H1 (cell line): ENCODE data around the gene GGT5.

Experiments used
- CREB1 ChIP-seq: IDR thresholded peaks from 2 replicates; pipeline ENCODE4 v1.6.1; 2012; ENCODE audit warnings: inconsistent platforms
- EZH2 ChIP-seq: fragments of 200-600 bp; sonication (generic); IDR thresholded peaks from 2 replicates; pipeline ENCODE4 v1.7.1; 2012; ENCODE audit warnings: low read depth, mild to moderate bottlenecking, moderate library complexity, low read length, inconsistent platforms; ENCODE audit not compliant: severe bottlenecking
- JUN ChIP-seq: IDR thresholded peaks from 2 replicates; pipeline ENCODE4 v1.6.1; 2011; ENCODE audit warnings: low read depth, mild to moderate bottlenecking, improper control_type of control experiment, low read length
- POLR2A ChIP-seq, 2 experiments: IDR thresholded peaks; 1 replicate in 1 of 2; 2 replicates in 1 of 2; pipeline ENCODE4 v1.6.1; 2011; ENCODE audit warnings: low read depth in 2 of 2, low read length in 2 of 2, mild to moderate bottlenecking in 2 of 2; ENCODE audit errors: control extremely low read depth in 1 of 2
- POLR2AphosphoS5 ChIP-seq: IDR thresholded peaks from 2 replicates; pipeline ENCODE4 v1.6.1; 2011; ENCODE audit warnings: low read depth, low read length
- RFX5 ChIP-seq: IDR thresholded peaks from 2 replicates; pipeline ENCODE4 v1.6.1; 2011; ENCODE audit warnings: low read depth, low read length, improper control_type of control experiment, borderline replicate concordance
- SRF ChIP-seq: IDR thresholded peaks from 2 replicates; pipeline ENCODE4 v1.6.1; 2011; ENCODE audit warnings: mild to moderate bottlenecking, low read depth, low read length, moderate library complexity
- TAF1 ChIP-seq: IDR thresholded peaks from 2 replicates; pipeline ENCODE4 v1.6.1; 2011; ENCODE audit warnings: mild to moderate bottlenecking, low read depth, low read length
- ZNF274 ChIP-seq: IDR thresholded peaks from 2 replicates; pipeline ENCODE4 v1.7.0; 2012; ENCODE audit warnings: low read length, borderline replicate concordance; ENCODE audit errors: extremely low read depth
- TF ChIP-seq, protein P1 (sequence below), 3 experiments: IDR thresholded peaks; 1 replicate in 2 of 3; 2 replicates in 1 of 3; pipeline versions ENCODE4 v1.5.1 to v1.6.1; 2011; ENCODE audit warnings: low read length in 3 of 3, mild to moderate bottlenecking in 3 of 3, inconsistent platforms in 2 of 3, low read depth in 1 of 3, moderate library complexity in 1 of 3; ENCODE audit not compliant: insufficient read depth in 1 of 3; ENCODE audit errors: control extremely low read depth in 1 of 3
- TF ChIP-seq, protein P2 (sequence below): IDR thresholded peaks from 2 replicates; pipeline ENCODE4 v1.6.1; 2011; ENCODE audit warnings: low read length, improper control_type of control experiment

DNA sequence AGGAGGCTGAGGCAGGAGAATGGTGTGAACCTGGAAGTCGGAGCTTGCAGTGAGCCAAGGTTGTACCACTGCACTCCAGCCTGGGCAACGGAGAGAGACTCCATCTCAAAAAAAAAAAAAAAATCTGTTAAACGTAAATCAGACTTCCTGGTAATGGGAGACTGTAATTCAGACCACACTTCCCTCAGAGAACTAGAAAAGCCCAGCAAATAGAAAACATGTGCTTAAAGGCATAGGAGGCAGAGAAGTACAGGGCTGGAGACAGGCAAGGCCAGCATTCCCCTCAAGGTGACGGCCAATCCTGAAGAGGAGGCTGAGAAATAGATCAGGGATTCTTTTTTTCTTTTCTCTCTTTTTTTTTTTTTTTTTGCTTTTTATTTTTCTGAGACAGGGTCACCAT, 8.2 kb downstream of the GGT5 start:
- TF ChIP-seq, protein P1, sequence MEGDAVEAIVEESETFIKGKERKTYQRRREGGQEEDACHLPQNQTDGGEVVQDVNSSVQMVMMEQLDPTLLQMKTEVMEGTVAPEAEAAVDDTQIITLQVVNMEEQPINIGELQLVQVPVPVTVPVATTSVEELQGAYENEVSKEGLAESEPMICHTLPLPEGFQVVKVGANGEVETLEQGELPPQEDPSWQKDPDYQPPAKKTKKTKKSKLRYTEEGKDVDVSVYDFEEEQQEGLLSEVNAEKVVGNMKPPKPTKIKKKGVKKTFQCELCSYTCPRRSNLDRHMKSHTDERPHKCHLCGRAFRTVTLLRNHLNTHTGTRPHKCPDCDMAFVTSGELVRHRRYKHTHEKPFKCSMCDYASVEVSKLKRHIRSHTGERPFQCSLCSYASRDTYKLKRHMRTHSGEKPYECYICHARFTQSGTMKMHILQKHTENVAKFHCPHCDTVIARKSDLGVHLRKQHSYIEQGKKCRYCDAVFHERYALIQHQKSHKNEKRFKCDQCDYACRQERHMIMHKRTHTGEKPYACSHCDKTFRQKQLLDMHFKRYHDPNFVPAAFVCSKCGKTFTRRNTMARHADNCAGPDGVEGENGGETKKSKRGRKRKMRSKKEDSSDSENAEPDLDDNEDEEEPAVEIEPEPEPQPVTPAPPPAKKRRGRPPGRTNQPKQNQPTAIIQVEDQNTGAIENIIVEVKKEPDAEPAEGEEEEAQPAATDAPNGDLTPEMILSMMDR (IDR thresholded peaks at IDR 0.05; ENCODE audit: control extremely low read depth in 1 of 3, insufficient read depth in 1 of 3, low read depth in 1 of 3, low read length in 3 of 3) = no peak
- TF ChIP-seq POLR2A (IDR thresholded peaks at IDR 0.05; ENCODE audit: control extremely low read depth in 1 of 2, low read depth in 2 of 2, low read length in 2 of 2) (no peak), SRF (no peak), CREB1 (no peak), RFX5 (no peak), POLR2AphosphoS5 (no peak), JUN (no peak), TAF1 (no peak), EZH2 (no peak), ZNF274 (no peak)
- TF ChIP-seq, protein P2, sequence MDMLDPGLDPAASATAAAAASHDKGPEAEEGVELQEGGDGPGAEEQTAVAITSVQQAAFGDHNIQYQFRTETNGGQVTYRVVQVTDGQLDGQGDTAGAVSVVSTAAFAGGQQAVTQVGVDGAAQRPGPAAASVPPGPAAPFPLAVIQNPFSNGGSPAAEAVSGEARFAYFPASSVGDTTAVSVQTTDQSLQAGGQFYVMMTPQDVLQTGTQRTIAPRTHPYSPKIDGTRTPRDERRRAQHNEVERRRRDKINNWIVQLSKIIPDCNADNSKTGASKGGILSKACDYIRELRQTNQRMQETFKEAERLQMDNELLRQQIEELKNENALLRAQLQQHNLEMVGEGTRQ = no peak
